ENCODE measurements around the gene HCAR3. TPM values are rescaled to one million over a fixed set of nuclear protein-coding genes. Genes with fewer than 3 reads are reported as not detected.

Gene HCAR3
- total and polyA plus RNA-seq, 2 of the 13 experiments (the other 11 are each of a cell fraction or from before 2014, with no cell fraction given), result 0.11 to 12.8 TPM

GRCh38 chr12:122721057-122721545 is 4.5 kb upstream of the HCAR3 start (continued):
- TF ChIP-seq, protein P1, sequence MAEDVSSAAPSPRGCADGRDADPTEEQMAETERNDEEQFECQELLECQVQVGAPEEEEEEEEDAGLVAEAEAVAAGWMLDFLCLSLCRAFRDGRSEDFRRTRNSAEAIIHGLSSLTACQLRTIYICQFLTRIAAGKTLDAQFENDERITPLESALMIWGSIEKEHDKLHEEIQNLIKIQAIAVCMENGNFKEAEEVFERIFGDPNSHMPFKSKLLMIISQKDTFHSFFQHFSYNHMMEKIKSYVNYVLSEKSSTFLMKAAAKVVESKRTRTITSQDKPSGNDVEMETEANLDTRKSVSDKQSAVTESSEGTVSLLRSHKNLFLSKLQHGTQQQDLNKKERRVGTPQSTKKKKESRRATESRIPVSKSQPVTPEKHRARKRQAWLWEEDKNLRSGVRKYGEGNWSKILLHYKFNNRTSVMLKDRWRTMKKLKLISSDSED (CRISPR knock-in tag; IDR thresholded peaks at IDR 0.05), result no peak
- no peak for TF ChIP-seq POLR2AphosphoS2 (IDR thresholded peaks at IDR 0.05; ENCODE audit: low read depth, low read length)
- peak; percentile 46; the same call in 1 of the 2 replicates for TF ChIP-seq GFI1 (CRISPR knock-in tag; IDR thresholded peaks at IDR 0.05; ENCODE audit: borderline replicate concordance)
- TF ChIP-seq, protein P2, sequence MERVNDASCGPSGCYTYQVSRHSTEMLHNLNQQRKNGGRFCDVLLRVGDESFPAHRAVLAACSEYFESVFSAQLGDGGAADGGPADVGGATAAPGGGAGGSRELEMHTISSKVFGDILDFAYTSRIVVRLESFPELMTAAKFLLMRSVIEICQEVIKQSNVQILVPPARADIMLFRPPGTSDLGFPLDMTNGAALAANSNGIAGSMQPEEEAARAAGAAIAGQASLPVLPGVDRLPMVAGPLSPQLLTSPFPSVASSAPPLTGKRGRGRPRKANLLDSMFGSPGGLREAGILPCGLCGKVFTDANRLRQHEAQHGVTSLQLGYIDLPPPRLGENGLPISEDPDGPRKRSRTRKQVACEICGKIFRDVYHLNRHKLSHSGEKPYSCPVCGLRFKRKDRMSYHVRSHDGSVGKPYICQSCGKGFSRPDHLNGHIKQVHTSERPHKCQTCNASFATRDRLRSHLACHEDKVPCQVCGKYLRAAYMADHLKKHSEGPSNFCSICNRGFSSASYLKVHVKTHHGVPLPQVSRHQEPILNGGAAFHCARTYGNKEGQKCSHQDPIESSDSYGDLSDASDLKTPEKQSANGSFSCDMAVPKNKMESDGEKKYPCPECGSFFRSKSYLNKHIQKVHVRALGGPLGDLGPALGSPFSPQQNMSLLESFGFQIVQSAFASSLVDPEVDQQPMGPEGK (CRISPR knock-in tag; IDR thresholded peaks at IDR 0.05), result no peak
- no peak for TF ChIP-seq ZNF496 (CRISPR knock-in tag; IDR thresholded peaks at IDR 0.05; ENCODE audit: insufficient replicate concordance)
- TF ChIP-seq FOXA1 (IDR thresholded peaks at IDR 0.05), result no peak
- no peak for TF ChIP-seq FOXA1 (CRISPR knock-in tag; IDR thresholded peaks at IDR 0.05)
- TF ChIP-seq FLYWCH1 (CRISPR knock-in tag; IDR thresholded peaks at IDR 0.05), result no peak
- TF ChIP-seq, protein P3, sequence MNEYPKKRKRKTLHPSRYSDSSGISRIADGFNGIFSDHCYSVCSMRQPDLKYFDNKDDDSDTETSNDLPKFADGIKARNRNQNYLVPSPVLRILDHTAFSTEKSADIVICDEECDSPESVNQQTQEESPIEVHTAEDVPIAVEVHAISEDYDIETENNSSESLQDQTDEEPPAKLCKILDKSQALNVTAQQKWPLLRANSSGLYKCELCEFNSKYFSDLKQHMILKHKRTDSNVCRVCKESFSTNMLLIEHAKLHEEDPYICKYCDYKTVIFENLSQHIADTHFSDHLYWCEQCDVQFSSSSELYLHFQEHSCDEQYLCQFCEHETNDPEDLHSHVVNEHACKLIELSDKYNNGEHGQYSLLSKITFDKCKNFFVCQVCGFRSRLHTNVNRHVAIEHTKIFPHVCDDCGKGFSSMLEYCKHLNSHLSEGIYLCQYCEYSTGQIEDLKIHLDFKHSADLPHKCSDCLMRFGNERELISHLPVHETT (CRISPR knock-in tag; conservative IDR thresholded peaks at IDR 0.05), result no peak
- TF ChIP-seq, protein P4, sequence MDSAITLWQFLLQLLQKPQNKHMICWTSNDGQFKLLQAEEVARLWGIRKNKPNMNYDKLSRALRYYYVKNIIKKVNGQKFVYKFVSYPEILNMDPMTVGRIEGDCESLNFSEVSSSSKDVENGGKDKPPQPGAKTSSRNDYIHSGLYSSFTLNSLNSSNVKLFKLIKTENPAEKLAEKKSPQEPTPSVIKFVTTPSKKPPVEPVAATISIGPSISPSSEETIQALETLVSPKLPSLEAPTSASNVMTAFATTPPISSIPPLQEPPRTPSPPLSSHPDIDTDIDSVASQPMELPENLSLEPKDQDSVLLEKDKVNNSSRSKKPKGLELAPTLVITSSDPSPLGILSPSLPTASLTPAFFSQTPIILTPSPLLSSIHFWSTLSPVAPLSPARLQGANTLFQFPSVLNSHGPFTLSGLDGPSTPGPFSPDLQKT (CRISPR knock-in tag; IDR thresholded peaks at IDR 0.05; ENCODE audit: borderline replicate concordance), result no peak
- TF ChIP-seq MBNL3 (CRISPR knock-in tag; conservative IDR thresholded peaks at IDR 0.05), result no peak
- TF ChIP-seq MAFG (CRISPR knock-in tag; IDR thresholded peaks at IDR 0.05), result no peak
- no peak for TF ChIP-seq ZSCAN25 (CRISPR knock-in tag; IDR thresholded peaks at IDR 0.05)
- no peak for TF ChIP-seq ZFP82 (CRISPR knock-in tag; IDR thresholded peaks at IDR 0.05; ENCODE audit: borderline replicate concordance)
- 0 out of 2 replicates have a peak, but pooled peaks have one; percentile 24 for TF ChIP-seq PITX1 (CRISPR knock-in tag; IDR thresholded peaks at IDR 0.05)
- no peak for TF ChIP-seq CENPBD1 (CRISPR knock-in tag; IDR thresholded peaks at IDR 0.05; ENCODE audit: borderline replicate concordance, low read depth)
- no peak for TF ChIP-seq ZNF558 (CRISPR knock-in tag; IDR thresholded peaks at IDR 0.05; ENCODE audit: borderline replicate concordance)
- TF ChIP-seq ZNF205 (CRISPR knock-in tag; IDR thresholded peaks at IDR 0.05), result no peak
- TF ChIP-seq HDAC1 (CRISPR knock-in tag; IDR thresholded peaks at IDR 0.05), result peak; percentile 55; the same call in 1 of the 2 replicates
- TF ChIP-seq FOXK1 (CRISPR knock-in tag; IDR thresholded peaks at IDR 0.05; ENCODE audit: borderline replicate concordance, low read depth), result no peak
- TF ChIP-seq ZNF264 (CRISPR knock-in tag; IDR thresholded peaks at IDR 0.05), result no peak
- TF ChIP-seq NCOA2 (CRISPR knock-in tag; IDR thresholded peaks at IDR 0.05), result peak; percentile 72
- no peak for TF ChIP-seq ZNF674 (CRISPR knock-in tag; IDR thresholded peaks at IDR 0.05; ENCODE audit: low read depth)
- no peak for TF ChIP-seq ZBTB46 (CRISPR knock-in tag; IDR thresholded peaks at IDR 0.05; ENCODE audit: borderline replicate concordance)
